Stimulated activated naive CD8-positive, alpha-beta T cell treated with anti-CD3 and anti-CD28 coated beads, Interleukin-15, Interleukin-2, amounts not matched to agents 100 U/mL and 50 U/mL, for 24 hours (primary cell): ENCODE data around the gene PTH1R.

ENCODE experiments used
- ATAC-seq: fragments of 150-1000 bp; cut with Tn5 transposase; one replicate; pipeline ENCODE4 v1.10.0; 2021
- DNase-seq: peaks from one replicate; pipeline ENCODE4 v3.0.0; 2021

The PTH1R gene

DNA sequence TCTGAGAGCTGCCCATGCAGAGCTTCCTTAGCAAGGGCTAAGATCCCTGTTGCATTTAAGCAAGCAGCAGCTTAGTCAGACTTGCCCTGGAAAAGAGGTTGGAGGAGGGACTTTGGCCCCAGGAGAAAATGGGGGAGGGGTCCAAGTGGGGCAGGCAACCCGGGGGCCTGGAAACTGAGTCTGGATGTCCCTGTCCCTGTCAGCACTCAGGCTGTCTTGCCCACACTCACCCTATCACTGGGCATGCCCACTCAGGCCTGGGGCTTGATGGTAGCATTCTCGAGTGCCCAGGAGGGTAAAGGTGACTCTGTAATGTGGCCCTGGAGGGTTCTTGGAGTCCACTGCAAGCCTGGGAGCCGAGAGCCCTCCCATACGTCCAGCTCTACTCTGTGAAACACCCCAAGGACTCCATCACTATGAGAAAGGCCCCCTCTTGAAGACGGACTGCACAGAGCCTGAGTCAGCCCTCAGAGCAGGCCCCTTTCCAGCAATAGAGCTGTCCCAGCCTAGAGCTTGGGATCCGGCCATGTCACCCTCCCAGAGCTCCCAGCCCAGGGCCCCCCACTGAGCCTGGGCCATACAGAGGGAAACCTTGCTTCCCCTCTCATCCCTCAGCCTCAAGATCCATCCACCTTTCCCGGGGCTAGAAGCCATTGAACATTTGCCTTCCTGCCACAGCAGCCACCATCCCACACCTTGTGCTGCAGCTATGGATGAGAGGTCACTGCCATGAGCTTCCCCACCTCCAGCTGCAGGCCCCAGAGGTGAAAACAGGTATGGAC is 27.6 kb upstream of the PTH1R start:
- ATAC-seq = no peak
- DNase-seq = no peak

DNA sequence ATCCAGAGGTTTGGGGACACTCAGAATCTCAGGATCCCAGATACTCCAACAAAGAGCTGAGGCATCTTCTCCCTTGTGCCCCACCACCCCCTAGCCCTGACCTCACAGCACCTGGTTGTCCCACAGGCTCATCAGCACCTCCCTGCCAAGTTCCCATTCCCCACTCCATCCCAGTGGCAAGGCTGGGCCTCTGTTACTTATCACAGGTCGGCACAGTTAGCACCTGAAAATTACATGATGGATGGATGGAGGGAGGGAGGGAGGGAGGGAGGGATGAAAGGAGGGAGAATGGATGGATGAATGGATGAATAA is 27.1 kb upstream of the PTH1R start:
- ATAC-seq (no peak), DNase-seq (no peak)

DNA sequence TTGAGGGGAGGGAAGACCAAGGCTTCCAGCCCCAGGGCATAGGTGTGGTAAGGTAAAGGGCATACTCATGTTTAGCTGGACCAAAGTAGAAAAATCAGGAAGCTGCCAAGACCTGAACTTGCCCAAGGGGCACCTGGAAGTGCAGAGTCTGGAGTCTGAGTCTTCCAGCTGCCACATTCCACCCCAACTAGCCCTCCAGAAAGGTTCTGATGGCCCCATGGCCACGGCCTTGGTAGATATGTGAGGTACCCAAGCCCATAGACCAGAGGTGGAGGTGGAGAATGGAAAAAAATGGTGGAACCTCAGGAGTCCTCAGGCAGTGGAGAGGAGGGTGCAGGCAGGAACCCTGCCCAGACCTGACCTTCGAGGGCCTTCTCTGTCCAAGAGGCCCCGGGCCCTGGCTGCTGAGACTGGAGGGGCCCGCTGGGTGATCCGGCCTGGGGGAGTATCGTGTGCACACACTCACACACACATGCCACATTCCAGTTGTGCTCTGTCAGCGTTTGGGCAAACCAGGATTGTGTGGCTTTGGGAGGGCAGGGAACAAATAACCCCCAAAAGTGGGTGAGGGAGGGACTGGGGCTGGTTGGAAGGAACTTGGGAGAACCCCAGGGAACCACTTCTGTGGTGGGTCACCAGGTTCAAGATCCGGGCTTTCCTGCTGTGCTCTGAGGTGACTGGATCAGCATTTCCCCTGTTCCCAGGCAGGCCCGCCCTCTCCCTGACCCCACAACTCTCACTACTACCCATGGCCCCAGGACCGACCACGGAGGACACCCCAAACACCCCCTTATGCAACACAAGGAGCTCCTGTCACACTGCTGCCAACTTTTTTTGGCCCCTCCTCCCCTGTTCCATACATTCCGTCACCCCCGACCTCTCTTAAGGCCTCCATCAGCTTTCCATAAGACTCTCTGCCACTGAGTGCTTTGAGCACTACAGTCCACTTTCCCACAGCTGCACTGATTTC is 25.9 kb upstream of the PTH1R start:
- DNase-seq = no peak
- ATAC-seq = no peak

DNA sequence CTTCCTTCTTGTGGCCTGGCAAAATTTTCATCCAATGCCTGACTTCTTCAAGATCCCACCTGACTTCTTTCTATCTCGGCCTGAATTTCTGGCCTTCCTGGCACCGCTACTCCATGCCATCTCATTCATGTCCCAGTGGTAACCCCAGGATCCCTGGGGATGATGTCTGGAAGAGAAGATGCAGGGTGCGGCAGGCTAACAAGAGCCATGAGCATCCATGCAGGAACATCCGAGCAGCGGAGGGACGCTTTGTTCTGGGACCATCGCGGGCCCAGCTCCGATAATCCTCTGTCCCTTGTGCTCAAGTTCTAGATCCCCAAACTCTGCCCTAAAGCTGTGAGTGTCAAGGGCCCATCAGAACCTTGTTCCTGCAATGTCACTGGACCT is 25.2 kb upstream of the PTH1R start:
- no peak for ATAC-seq
- DNase-seq = no peak

DNA sequence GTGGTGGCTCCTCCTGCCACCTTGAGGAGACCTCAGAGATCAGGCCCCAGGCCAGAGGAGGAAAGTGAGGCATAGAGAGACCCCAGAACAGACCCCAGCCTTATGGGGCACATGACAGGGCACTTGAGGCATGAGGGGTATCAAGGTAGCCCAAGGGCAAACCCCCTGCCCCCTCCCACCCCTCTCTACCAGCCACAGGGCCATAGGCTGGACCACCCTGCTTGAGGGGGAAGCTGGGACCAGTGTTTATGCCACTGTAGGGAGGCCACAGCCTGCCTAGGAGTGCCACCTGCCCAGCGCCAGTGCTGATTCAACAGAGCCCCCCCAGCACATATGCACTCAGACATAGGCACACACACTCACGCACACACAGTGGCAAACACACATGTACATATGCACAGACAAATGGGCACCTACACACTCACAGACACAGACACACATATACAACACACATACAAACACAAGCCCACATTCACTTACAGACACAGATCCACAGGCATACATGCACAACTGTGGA is 24.6 kb upstream of the PTH1R start:
- DNase-seq (no peak), ATAC-seq (no peak)

DNA sequence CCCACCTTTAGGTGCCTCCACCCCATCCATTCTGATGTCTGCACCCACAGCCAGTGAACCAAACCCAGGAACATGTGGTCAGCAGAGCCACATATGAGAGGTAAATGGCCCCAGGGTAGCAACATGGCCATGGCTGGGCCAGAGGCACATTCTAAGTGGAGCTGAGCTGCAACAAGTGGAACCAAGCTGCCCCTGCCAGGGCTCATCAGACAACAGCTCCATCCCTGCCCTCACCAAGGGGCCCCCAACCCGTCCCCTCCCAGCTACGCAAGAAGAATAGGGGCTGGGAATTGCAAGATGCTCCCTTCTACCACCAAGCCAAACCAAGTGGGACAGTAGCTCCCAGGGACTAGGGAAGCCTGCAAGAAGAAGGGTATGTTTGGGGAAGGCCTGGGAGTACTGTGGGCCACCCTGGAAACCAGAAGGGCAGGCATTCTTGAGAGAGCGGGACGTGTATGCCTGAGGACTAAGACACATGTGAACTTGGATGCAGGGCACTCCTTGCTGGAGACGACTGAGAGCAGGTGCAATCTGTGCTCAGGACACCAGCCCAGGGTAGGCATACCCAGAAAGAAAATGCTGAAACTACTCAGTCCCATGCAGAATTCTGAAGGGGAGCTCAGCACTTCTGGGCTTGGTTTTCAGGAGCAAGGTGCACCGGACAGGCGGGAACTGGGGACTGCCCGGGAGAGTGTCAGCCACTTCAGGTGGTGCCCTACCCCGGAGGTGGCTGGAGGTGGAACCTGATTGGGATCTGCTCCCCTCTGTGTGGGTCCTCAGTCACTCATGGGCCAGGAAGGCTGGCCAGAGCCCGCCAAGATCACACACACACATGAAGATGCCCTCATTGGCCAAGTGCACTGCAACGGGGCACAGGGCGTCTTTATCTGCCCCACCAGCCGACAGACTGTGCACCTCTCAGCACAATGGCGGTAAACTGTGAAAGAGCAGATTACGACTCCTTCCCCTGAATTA is 23.8 kb upstream of the PTH1R start:
- DNase-seq (no peak), ATAC-seq (no peak)

DNA sequence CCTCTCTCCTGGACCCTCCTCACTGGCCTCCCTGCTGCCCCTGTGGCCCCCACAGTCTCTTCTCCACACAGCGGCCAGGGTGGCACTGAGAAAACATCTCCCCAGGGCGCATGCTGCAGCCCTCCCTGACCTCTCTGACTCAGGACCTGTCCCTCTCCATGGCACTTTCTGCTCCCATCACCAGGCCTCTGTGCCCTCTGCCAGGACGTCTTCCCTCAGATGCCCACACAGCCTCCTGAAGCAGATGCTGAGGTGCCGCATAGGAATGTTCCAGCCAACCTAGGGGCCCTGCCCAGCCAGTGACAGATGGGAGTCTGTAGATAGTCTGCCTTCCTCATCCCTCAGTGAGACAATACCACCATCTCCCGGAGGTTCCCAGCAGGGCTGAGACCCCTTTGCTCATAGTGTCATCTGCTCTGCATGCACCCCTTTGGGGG is 22.9 kb upstream of the PTH1R start:
- DNase-seq (no peak), ATAC-seq (no peak)

DNA sequence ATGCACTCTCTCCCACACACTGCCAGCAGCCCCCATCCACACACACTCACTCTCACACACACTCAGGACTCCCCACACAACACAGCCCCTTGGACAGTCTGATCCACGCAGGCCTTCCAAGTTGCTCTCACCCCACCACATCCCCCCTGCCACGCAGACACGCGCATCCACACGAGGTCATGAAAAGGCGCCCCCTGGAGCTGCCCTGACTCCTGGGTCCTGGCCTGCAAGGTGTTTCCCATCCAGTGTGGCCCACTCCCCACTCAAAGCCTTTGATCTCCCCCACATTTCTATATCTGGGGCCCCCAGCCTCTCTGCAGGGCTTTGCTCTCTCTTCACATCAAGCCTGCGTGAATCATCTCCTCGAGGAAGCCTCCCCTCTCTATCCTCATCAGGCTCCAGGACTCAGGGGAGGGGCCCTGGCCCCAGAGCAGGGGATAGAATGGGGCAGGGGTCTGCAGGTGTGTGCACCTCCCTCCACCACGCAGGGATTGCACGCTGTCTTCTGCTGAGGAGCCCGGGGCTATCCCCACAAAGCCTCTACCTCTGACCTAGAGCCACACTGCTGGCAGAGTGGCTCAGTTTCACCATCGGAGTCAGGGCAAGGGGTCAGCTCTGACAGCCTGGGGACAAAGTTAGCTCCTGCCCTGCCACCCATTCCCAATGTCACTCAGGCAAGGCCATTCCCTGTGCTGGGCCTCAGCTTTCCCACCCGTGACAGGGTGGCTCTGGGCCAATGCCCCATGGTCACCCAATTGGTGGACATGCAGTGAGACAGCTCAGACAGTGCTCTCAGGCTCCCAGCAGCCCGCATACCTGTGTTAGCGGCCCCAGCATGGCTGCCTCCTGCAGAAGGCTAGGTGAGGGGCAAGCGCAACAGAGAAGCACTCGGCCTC is 20.7 kb upstream of the PTH1R start:
- DNase-seq = no peak
- ATAC-seq = no peak

DNA sequence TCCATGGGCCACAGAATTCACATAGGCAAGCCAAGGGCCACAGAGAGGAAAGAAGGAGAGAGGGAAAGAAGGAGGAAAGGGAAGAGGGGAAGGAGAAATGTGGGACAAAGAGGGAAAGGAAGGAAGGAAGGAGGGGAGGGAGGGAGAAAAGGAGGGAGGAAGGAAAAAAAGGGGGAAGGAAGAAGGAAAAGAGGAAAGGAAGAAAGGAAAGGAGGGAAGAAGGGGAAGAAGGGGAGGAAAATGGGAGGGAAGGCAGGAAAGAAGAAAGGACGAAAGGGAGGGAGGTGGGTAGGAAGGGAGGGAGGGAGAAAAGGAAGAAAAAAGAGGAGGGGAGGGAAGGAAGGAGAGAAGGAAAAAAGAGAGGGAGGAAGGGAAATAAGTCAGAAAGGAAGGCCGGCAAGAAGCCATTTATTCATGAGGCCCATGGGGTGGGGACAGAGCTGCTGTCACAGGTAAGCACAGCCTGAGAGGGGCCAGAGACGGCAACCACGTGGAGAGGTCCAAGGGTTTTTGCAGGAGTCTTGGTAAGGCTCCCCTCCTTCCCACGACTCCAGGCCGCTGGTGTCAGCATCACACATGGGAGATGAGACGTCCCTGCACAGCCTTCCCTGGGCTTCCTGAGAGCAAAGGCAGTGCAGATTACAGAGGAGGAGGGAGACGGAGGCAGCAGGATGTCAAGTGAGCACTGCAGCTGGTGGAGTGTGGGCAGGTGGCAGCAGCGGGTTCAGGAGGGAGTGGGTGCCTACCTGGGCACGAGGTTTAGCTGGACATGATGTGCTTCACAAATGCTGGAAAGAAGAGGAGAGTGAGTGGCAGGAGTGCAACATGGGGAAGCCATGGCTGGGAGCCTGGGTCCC is 19.8 kb upstream of the PTH1R start:
- no peak for DNase-seq
- no peak for ATAC-seq

DNA sequence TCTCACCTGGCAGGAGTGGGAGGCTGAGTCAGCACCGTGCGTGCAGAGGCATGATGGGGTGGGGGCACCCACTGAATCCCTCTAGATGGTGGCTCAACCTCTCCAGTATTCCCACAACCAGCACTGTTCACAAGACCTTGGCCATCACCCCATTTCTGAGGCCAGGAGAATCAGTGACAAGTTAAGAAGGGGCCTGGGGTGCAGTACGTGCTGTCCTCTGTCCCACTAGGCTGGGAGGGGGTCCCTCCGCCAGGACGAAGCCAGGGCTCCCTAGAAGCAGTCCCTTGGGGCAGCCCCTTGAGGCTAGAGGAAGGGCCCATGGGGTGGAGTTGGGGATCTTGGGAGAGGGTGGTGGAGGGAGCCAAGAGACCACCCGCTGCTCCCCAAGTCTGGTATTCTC is 19.1 kb upstream of the PTH1R start:
- DNase-seq = no peak
- ATAC-seq = no peak

DNA sequence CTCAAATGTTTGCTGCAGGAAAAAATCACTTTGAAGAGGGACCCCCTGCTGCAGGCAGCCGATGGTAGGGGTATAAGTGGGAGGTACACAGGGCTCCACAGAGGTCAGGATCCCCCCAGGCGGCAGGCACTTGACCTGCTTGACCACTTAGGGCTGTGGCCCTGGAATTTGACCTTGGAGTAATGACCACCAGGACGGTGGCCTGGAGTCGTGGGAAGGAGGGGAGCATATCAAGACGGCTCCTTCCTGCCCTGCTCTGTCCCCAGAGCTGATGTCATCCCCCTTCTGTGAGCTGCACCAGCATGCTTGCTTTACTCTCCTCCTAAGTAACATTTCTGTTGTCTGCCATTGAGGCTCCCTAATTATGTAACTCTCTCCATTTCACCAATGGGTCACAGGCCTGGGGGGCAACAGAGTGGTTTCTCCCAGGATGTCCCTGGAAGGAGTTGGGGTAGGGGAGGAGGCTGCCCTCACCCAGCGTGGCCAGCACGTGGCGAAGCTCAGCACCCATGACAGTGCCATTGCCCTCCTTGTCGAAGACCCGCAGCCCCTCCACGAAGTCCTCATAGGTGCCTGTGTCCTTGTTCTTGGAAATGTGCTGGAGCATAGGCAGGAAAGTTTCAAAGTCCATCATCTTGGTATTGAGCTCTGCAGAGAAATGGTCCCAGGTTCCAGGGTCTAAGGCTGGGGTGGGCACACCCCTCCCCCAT is 18.4 kb upstream of the PTH1R start:
- no peak for ATAC-seq

DNA sequence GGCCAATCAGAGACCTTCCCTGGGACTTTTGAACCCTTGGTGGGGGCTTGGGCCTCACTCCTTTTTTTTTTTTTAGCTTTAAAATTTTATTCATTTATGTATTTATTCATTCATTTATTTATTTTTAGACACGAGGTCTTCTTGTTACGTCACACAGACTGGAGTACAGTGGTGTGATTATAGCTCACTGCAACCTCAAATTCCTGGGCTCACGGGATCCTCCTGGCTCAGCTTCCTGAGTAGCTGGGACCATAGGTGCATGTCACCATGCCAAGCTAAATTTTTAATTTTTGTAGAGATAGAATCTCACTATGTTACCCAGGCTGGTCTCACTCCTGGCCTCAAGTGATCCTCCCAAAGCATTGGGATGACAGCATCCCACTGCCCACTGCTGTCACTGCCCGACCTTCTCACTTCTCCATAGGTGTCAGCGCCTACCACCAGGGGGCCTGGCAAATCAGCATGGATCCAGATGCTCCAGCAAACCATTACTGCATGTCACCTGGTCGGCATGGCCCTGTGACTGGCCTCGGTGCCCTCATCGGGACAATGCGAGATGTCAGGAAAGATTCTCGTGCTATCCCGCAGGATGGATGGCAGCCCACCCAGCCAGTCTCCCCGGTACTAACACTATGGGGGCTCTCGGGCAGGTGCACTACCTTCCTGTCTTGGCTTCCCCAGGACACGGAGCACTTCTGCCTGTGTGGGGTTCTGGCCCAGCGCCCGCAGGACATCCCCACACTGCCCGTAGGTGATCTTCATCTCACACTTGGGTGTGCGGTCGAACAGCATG is 17.3 kb upstream of the PTH1R start:
- ATAC-seq = no peak
- peak; percentile 46 for DNase-seq

More for the DNA sequence above, 18.4 kb upstream of the PTH1R start:
- DNase-seq = no peak

DNA sequence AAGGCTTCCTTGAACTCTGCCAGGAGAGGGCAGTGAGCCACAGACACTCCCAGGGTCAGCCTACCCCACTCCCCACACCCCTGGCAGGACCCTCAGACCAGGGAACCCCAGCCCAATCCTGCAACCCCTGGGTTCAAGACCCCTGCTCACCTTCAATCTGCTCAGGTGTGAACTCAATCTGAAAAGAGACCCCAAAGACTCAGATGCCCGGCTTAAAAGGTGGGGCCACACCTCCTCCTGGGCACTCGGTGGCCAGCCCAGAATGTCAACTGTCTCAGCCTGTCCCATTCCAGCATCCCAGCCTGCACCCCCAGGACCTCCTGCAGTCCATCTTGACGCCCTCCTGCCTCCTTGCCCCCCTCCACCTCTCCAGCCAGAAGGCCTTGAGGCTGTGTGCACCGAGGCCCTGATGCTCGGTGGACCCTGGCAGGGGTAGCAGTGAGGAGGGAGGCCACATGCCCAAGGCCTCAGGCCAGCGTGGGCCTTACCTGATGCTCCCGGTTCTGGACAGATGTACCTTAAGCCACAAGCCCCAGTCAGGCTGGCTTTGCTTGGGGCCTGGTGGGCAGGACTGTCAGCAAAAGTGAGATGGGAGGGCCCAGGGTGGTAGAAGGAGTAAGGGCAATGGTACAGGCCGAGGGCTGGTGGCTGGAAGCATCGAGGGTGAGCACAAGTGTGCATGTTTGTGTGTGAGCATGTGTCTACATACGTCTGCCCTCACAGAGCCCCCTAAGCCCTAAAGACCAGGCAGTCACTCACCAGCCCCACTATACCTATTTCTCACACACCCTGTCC is 16.5 kb upstream of the PTH1R start:
- no peak for DNase-seq

DNA sequence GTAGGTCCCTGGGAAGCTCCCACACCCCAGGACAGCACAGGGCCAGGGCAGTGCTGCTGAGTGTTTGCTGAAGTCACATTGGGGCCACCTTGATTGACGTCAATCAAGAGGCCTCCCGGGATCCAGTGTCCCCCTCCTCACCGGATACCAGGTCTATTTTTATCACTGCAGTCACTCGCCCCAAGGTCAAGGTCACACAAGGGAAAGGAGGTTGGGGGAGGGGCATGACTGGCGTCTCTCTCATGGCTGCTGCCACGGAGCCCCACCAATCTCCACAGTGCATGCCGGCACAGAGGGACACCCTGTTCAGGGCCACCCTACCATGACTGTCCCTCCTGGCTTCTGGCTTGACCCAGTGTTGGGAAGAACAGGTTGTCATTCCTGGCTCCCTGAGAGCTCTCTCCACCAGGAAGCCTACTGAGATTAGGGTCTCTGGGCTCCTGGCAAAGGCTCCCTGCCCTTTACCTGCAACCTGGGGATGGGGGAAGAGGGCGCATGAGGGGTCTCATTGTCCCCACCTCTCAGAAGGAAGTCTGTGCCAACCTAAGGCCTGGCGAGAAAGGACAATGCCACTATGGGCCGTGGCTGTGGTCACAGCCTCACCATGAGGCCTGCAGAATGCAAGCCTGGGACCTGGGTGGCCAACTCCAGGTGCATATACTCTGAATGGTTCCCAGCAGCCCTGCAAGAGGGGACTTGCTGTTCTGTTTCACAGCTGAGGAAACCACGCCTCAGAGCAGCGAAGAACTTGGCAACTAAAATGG is 15.7 kb upstream of the PTH1R start:
- ATAC-seq (no peak), DNase-seq (no peak)

More for the DNA sequence above, 16.5 kb upstream of the PTH1R start:
- ATAC-seq = no peak

DNA sequence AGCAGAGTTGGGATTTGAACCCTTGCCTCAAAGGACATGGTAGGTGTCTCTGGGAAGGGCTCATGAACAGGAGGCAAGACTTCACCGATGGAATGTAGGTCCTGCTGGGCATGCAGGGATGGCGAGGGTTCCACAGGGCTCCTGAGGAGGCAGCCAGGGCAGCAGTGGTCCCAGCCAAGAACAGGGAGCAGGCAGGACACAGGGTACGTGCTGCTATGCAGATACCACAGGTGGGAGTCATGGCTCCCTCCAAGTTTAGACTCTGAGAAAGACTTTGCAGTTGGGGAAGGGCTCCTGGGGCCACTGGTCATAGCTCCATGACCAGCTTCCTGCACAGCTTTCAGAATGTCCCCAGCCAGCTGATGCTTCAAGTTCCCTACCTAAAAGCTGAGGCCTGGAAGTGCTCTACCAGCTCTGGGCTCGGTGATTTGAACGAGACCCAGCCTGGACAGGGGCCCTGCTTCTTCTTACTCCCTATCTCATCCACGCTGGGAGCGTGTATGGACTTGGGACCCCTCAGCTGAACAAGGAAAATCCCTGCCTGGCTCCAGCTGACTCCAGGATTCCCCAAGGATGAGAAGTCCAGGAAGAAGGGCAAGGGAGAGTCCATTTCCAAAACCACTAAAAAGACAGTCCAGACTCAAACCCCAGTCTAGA is 15.0 kb upstream of the PTH1R start:
- DNase-seq = no peak
- ATAC-seq = no peak

DNA sequence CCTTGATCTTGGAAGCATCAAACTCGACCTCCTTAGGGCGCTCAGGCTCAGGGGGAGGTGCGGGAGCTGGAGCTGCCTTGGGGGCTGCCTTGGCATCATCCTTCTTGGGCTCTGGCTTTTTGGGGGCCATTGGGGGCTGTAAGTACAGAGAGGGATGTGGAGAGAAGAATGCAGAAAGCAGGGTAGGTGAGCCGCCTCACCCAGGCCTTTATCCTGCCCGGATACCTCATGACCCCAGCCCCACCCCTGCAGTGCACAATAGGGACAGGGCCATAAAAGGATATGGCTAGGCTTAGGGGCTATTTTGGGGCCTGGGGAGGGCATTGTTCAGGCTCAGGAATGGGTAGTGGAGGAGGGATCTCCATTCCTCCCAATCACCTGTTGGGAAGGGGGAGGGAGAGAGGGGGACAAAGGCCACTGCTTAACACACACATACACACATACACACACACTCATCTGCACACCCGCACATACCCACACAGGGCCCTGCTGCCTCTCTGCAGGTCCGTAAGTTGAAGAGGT is 14.2 kb upstream of the PTH1R start, which contains the start of gene MYL3:
Gene MYL3, minus strand, starts transcription at position 184 of the 522 bp plus-strand sequence. Its CDS starts 54 bp downstream, at position 130.
- ATAC-seq (no peak), DNase-seq (no peak)
